ENCODE measurements around the gene TANGO6.

The TANGO6 gene

GRCh38 chr16:68843482-68844210, at the start of gene TANGO6:
TANGO6 (plus strand) TSS chr16:68843531; CDS start chr16:68843618, 87 bp downstream.
- TF ChIP-seq CTCF (IDR thresholded peaks at IDR 0.05; ENCODE audit: unreplicated experiment in 3 of 3), result peak; percentile 24 to 51 (median 44)
- Mint-ChIP-seq H3K4me1 (peaks cover 21% of the 10 kb centered on the region), H3K27ac (peak within 1 kb of the TSS; percentile 61 to 89 (median 80)), H3K27me3 (ENCODE audit: low read depth) (peaks cover 7% of the 10 kb centered on the region), H3K36me3 (ENCODE audit: low read depth) (no peaks in the 10 kb centered on the region), H3K9me3 (no peaks in the 10 kb centered on the region), H3K4me3 (peak within 1 kb of the TSS; percentile 82 to 90 (median 90))

GRCh38 chr16:68798398-68798797, 44.9 kb upstream of the TANGO6 start:
- peaks cover 49% of the 10 kb centered on the region for H3K4me1 Mint-ChIP-seq
- no peak for TF ChIP-seq CTCF (IDR thresholded peaks at IDR 0.05; ENCODE audit: unreplicated experiment in 3 of 3)
- no peaks in the 10 kb centered on the region for H3K27me3 Mint-ChIP-seq (ENCODE audit: low read depth)
- H3K36me3 Mint-ChIP-seq (ENCODE audit: low read depth), result no peaks in the 10 kb centered on the region
- no peaks in the 10 kb centered on the region for H3K9me3 Mint-ChIP-seq
- peak overlapping the region in 2 of 3 experiments; percentile 52 to 72 for H3K27ac Mint-ChIP-seq
- H3K4me3 Mint-ChIP-seq, result peak overlapping the region in 1 of 3 experiments; percentile 7

- no peaks in the 10 kb centered on the region for H3K36me3 Mint-ChIP-seq (ENCODE audit: low read depth)
- H3K4me3 Mint-ChIP-seq, result no peak overlapping the region
- H3K27me3 Mint-ChIP-seq (ENCODE audit: low read depth), result no peaks in the 10 kb centered on the region
- peak; percentile 76 to 89 (median 84) for TF ChIP-seq CTCF (IDR thresholded peaks at IDR 0.05; ENCODE audit: unreplicated experiment in 3 of 3)
- no peaks in the 10 kb centered on the region for H3K9me3 Mint-ChIP-seq
- peak overlapping the region; percentile 54 to 91 (median 62) for H3K27ac Mint-ChIP-seq
- H3K4me1 Mint-ChIP-seq, result peaks cover 58% of the 10 kb centered on the region
Observed at GRCh38 chr16:68800257-68800875, 43.0 kb upstream of the TANGO6 start.

- no peaks in the 10 kb centered on the region for H3K9me3 Mint-ChIP-seq
- no peaks in the 10 kb centered on the region for H3K27me3 Mint-ChIP-seq (ENCODE audit: low read depth)
- H3K27ac Mint-ChIP-seq, result no peak overlapping the region
- no peak overlapping the region for H3K4me3 Mint-ChIP-seq
- H3K4me1 Mint-ChIP-seq, result peaks cover 56% of the 10 kb centered on the region
- H3K36me3 Mint-ChIP-seq (ENCODE audit: low read depth), result no peaks in the 10 kb centered on the region
- no peak for TF ChIP-seq CTCF (IDR thresholded peaks at IDR 0.05; ENCODE audit: unreplicated experiment in 3 of 3)
Observed at GRCh38 chr16:68802190-68802589, 41.1 kb upstream of the TANGO6 start.

- Mint-ChIP-seq H3K36me3 (ENCODE audit: low read depth) (peaks cover 4% of the 10 kb centered on the region), H3K4me1 (peaks cover 27% of the 10 kb centered on the region), H3K27ac (no peak overlapping the region), H3K4me3 (no peak overlapping the region), H3K27me3 (ENCODE audit: low read depth) (peaks cover 1% of the 10 kb centered on the region), H3K9me3 (peaks cover under 1% of the 10 kb centered on the region)
- TF ChIP-seq CTCF (IDR thresholded peaks at IDR 0.05; ENCODE audit: unreplicated experiment in 3 of 3), result no peak
Observed at GRCh38 chr16:68806422-68806821, 36.9 kb upstream of the TANGO6 start.
